Right atrium auricular region (tissue), 2 donors: ENCODE measurements around the gene PRKCE. TPM values are rescaled to one million over a fixed set of nuclear protein-coding genes. Genes with fewer than 3 reads are reported as not detected.

Source experiments
- DNase-seq: peaks from one replicate; pipeline ENCODE4 v3.0.0-alpha.2; 2019; ENCODE audit warnings: low spot score
- H3K27ac ChIP-seq, 2 donors: fragments of 200-600 bp; sonication (generic); 1 replicate in 1 of 2; 2 replicates in 1 of 2; pipeline ENCODE4 v1.5.1; 2016 to 2019
- H3K27me3 ChIP-seq, 2 donors: fragments of 200-600 bp; sonication (generic); one replicate each; pipeline versions ENCODE4 v1.5.1 to v1.6.0; 2017 to 2019
- H3K36me3 ChIP-seq: fragments of 200-600 bp; sonication (generic); one replicate; pipeline ENCODE4 v1.5.1; 2016
- H3K4me1 ChIP-seq, 2 donors: fragments of 200-600 bp; sonication (generic); one replicate each; pipeline versions ENCODE4 v1.5.1 to v1.6.0; 2017 to 2019
- H3K4me3 ChIP-seq, 2 donors: fragments of 200-600 bp; sonication (generic); 1 replicate in 1 of 2; 2 replicates in 1 of 2; pipeline ENCODE4 v1.5.1; 2017 to 2019; ENCODE audit warnings: mild to moderate bottlenecking in 1 of 2, moderate library complexity in 1 of 2
- H3K9me3 ChIP-seq, 2 donors: fragments of 200-600 bp; sonication (generic); one replicate each; pipeline ENCODE4 v1.5.1; 2019
- CTCF ChIP-seq, 2 donors: fragments of 200-600 bp; sonication (generic); IDR thresholded peaks; one replicate each; pipeline ENCODE4 v1.5.1; 2019; ENCODE audit warnings: antibody characterized with exemption in 2 of 2
- total RNA-seq, 2 donors: library from RNA; depleted of rRNA; stranded (reverse); fragments of >200 nt; gene quantifications; one replicate each; pipeline ENCODE4 v1.1.0, GENCODE V29; 2016

PRKCE gene
- total RNA-seq, 2 donors from 2014 or later = 7.2 to 11.8 TPM

- H3K27ac ChIP-seq = no peak overlapping the region
- no peak for TF ChIP-seq CTCF (IDR thresholded peaks at IDR 0.05)
- no peak for DNase-seq
- H3K4me3 ChIP-seq = no peak overlapping the region
- H3K27me3 ChIP-seq = no peaks in the 10 kb centered on the region
- peaks cover 0 to 39% of the 10 kb centered on the region in 2 donors for H3K4me1 ChIP-seq
- no peaks in the 10 kb centered on the region for H3K36me3 ChIP-seq
- no peaks in the 10 kb centered on the region for H3K9me3 ChIP-seq
Observed at GRCh38 chr2:46175419-46175818, 523.9 kb downstream of the PRKCE start.

DNA sequence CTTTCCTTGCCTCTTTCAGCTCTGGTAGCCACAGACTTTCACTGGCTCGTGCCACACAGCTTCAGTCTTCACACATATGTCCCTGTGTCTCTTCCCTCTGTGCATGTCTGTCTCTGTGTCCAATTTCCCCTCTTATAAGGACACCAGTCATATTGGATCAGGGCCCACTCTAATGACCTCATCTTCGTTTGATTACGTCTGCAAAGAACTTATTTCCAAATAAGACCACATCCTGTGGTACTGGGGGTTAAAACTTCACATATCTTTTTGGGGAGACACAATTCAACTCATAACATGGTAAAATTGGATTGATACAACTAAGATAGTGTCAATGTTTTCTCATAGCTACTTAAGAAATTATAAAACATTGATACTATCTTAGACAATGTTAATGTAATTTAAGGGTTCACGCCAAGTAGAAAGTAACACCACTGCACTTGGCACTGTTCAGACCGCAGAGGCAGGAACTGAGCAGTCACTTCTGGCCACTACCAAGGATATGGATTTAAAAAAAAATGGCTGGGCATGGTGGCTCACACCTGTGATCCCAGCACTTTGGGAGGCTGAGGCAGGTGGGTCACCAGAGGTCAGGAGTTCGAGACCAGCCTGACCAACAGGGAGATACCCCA is 526.1 kb downstream of the PRKCE start:
- no peaks in the 10 kb centered on the region for H3K36me3 ChIP-seq
- no peaks in the 10 kb centered on the region for H3K9me3 ChIP-seq
- no peak overlapping the region for H3K27ac ChIP-seq
- H3K27me3 ChIP-seq = no peaks in the 10 kb centered on the region
- no peak overlapping the region for H3K4me3 ChIP-seq
- no peak for DNase-seq
- peaks cover 0 to 20% of the 10 kb centered on the region in 2 donors for H3K4me1 ChIP-seq
- TF ChIP-seq CTCF (IDR thresholded peaks at IDR 0.05) = no peak

GRCh38 chr2:46179037-46179621 is 527.7 kb downstream of the PRKCE start:
- H3K27ac ChIP-seq = peak overlapping the region; percentile 67 to 68
- no peak for TF ChIP-seq CTCF (IDR thresholded peaks at IDR 0.05)
- H3K4me3 ChIP-seq = no peak overlapping the region
- peaks cover 0 to 20% of the 10 kb centered on the region in 2 donors for H3K4me1 ChIP-seq
- no peaks in the 10 kb centered on the region for H3K27me3 ChIP-seq
- no peaks in the 10 kb centered on the region for H3K36me3 ChIP-seq
- DNase-seq = peak; percentile 87
- H3K9me3 ChIP-seq = no peaks in the 10 kb centered on the region

DNA sequence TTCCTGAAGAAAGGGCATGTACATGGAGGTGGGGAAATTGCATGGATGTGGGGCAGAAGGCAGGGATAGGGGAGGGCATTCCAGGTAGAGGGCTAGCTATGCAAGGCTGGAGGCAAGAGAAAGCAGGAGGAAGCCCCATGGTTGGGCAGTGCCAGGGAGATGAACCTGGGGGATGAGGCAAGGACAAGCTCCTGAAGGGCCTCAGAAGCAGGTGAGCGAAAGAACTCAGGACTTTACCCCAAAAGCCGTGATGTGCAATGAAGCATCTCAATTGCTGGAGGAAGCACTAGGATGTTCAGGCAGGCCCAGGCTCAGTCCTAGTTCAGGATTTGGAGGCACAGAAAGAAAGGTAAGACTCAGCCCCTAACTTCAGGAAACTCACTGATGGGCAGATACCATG is 528.7 kb downstream of the PRKCE start:
- Histone ChIP-seq H3K27me3 (no peaks in the 10 kb centered on the region), H3K4me1 (peaks cover 0 to 20% of the 10 kb centered on the region in 2 donors), H3K9me3 (no peaks in the 10 kb centered on the region), H3K36me3 (peaks cover 5% of the 10 kb centered on the region), H3K4me3 (no peak overlapping the region), H3K27ac (no peak overlapping the region)
- no peak for DNase-seq
- TF ChIP-seq CTCF (IDR thresholded peaks at IDR 0.05) = no peak

GRCh38 chr2:46181306-46181705 is 529.8 kb downstream of the PRKCE start:
- Histone ChIP-seq H3K36me3 (peaks cover 8% of the 10 kb centered on the region), H3K27ac (peak overlapping the region in 1 of 2 donors; percentile 43)

More at GRCh38 chr2:46181306-46181705, 529.8 kb downstream of the PRKCE start:
- Histone ChIP-seq H3K9me3 (no peaks in the 10 kb centered on the region), H3K27me3 (no peaks in the 10 kb centered on the region), H3K4me1 (peaks cover 0 to 20% of the 10 kb centered on the region in 2 donors), H3K4me3 (no peak overlapping the region)
- DNase-seq = no peak
- TF ChIP-seq CTCF (IDR thresholded peaks at IDR 0.05) = no peak
